DMS53 treated with DMSO at 0.1 percent for 48 hours (cell line): ENCODE measurements around the gene TRIM28.
"Not testable (repeated sequence)": the region's sequence is repeated elsewhere in the genome, so short reads cannot be mapped to it uniquely, and the experiment has no call there.

Experiments
- DNase-seq: peaks from one replicate; lab custom pipeline; 2025; ENCODE audit not compliant: unreplicated experiment; lab: John Stamatoyannopoulos, UW

The TRIM28 gene

DNA sequence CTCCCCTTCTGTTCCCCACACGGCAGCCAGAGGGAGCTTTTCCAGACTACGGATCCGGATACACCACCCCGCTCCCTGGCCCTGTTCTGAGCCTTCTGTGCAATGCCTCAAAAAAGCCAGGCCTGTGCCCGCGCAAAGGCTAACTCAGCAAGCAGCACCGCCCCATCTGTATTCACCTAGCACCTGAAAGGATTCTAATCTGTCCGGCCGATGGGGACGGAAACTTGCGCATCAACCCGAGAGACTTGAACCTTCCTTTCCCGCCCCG is 24.8 kb upstream of the TRIM28 start:
- DNase-seq: peak; percentile 52

DNA sequence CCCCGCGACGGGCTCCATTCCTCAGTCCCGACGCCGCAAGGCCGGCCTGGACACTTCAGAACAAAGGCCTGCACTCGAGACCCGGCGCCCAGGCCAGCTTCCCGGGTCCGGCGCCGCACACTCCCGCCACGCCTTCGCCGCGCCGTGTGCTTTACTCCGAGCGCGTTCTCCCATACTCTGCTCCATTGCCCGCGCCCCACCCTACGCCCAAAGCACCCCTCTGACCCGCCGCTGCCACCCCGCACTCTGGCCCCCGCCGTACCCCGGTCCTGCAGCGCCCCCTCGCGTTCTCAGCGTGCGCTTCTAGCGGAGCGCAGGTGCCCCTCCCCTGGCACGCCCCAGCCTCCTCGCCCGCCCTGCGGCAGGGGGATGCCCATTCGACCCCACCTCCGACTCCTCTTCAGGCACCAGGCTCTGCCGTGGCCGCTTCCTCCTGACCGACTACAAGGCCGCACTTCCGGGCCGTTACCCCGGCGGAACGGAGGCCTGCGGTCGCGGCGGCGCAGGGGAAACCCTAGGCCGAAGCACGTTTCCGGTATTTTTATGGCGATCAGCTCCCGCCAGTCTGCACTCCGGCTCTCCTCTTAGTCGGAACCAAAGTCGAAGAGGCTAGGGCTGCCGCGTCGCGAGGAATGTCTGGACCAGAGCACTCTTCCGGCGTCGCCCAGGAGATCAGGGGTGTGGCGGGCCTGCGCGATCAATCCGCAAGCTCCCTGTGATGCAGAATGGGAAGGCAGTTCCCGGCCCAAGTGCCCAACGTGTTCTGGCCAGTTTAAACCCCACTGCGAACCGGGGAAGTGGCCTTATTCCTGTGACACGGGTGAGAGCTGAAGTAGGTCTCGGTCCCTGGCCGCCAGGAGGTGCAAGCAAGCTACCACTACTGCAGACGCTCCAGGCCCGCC is 24.3 kb upstream of the TRIM28 start, which contains the start of gene ZBTB45:
TSS of gene ZBTB45 (minus strand) at position 456 of the 902 bp plus-strand sequence. CDS start 2,137 bp downstream, outside the sequence.
- DNase-seq: peak; percentile 89

DNA sequence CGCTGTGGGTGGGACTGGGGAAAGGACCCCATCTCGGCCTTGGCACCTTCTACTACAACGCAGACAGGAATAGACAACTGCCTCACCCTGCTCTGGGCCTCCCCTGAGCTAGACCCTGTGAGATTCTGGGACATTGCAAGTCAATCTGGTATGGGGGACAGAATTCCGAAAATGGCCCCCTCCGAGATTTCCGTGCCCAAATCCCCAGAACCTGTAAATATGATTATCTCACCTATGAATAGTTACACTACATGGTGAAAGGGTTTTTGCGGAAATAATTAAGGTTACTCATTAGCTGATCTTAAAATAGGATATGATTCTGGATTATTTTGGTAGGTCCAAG is 23.6 kb upstream of the TRIM28 start:
- no peak for DNase-seq

DNA sequence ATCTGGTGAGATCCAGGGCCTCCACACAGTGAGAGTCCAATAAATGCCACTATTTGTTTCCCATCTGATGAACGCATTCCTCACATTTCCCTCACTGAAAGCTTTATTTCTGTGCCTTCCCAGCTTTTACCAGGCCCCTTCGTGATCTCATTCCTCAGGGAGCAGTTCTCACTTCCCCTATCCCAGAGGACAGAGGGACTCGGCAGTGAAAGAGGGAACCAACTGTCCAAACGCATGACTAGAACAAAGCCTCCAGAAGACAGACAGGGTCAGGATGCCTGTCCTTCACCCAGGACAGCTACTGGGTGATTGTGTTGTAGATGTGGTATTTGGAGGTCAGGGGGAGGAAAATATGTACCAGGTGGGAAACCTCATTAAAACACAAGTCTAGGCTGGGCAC is 22.2 kb upstream of the TRIM28 start:
- DNase-seq: no peak

DNA sequence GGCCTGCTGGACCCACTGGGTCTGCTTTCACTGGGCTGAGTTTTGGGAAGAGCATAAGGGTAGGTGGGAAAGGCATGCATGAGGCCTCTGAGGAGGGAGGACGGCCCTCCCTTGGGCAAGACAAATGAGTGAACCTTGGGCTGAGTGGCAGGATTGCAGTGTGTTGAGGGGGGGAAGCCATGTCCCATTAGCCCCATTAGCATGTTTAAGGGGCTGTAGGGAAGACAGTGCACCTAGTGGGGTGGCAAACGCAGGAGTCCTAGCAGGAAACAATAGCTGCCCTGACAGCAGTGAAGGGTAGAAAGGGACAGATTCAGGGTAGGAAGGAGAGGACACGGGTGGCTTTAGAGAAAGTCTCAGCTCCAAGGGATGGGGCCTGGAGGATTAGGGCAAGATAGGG is 21.2 kb upstream of the TRIM28 start:
- no peak for DNase-seq

DNA sequence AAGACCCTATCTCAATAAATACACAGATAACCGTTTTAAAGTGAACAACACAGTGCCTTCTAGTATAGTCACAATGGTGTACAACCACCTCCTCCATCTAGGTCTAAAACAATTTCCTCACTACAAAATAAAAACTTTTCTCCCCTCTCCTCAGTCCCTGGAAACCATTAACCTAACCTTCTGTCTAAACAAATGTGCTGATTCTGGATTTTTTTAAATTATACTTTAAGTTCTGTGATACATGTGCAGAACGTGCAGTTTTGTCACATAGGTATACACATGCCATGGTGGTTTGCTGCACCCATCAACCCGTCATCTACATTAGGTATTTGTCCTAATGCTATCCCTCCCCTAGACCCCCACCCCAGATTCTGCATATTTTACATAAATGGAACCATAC is 14.5 kb upstream of the TRIM28 start:
- no peak for DNase-seq

DNA sequence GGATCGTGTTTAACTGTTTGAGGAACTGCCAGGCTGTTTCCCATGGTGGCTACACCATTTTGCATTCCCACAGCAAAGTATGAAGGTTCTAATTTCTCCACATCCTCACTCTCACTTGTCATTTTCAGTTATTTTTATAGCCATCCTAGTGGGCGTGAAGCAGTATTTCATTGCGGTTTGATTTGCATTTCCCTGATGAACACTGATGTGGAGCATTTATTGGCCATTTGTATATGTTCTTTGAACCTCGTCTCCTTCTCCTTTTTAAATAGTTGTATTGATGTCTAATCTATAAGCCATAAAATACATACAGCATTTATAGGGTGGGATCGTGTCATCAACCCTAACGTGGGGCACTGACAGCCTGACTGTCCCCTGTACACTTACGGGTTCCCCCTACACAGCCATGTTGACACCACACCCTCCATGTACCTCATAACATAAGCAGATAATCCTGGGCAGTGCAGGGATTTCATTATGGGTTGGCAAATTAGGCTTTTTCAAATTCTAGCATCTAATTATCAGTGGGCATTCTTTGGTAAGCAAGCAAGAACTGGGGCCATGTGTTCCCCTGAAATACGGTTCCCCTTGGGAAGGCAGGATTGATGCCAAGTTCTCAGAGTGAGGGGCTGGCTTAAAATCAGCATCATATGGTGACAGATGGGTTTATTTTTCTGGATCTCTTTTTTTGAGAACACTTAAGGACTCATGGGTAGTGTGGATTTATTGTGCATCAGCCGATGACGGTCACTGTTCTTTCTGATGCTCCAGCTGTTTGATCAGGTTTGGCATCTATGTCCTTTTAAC is 12.6 kb upstream of the TRIM28 start:
- DNase-seq: no peak

DNA sequence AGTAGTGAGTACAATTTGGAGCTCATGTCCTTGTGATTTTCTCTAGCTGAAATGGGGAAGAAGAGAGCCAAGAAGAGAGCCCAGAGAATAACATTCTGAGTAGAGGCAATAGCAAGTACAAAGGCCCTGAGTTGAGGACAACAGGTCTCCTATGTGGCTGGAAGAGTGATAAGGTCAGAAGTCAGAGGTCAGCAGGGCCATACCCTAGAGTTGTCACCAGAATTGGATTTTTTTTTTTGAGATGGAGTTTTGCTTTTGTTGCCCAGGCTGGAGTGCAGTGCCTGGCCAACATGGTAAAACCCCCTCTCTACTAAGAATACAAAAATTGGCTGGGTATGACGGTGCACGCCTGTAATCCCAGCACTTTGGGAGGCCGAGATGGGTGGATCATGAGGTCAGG is 8.0 kb upstream of the TRIM28 start:
- DNase-seq: no peak

DNA sequence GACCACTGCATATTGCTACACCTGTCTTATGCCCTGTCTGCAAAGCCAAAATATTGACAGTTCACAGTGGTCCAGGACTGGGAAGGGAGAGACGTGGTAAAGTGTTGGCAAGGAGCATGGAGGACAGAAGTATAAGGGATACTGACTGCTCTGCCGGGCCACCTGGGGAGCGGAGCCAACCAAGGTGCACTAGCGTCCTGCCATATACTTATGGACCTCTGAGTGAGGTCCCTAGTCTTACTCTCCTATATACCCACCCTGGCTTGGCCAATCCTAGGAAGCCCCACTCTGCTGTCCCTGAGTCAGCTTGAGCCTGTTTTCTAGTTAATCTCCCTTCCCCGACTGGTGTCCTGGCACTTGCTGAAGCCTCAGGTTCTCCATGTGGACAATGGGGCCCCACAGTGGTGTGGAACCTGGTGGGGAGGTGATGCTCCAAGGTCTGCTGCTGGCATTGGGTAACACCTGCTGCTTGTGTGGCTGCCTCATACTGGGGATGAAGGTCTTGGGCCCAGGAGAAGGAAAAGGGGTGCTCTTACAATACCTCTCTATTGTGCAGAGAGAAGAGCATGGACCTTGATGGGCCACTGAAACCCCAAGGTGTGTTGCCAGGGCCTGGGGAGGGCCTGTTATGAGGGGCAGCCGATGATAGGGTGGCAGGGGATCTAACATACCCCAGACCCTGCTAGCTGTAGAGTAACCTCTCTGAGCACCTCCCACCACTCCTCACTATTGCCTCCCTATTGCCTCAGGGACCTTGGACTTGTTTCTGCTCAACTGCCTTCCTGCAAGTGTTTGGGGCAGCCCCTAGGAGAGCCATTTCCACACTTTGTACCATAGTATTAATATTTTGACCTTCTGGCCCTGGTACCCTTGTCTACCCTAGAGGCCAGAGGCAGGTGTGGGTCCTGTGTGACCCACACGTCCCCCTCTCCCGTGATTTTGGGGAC is 6.7 kb upstream of the TRIM28 start:
- DNase-seq: no peak

DNA sequence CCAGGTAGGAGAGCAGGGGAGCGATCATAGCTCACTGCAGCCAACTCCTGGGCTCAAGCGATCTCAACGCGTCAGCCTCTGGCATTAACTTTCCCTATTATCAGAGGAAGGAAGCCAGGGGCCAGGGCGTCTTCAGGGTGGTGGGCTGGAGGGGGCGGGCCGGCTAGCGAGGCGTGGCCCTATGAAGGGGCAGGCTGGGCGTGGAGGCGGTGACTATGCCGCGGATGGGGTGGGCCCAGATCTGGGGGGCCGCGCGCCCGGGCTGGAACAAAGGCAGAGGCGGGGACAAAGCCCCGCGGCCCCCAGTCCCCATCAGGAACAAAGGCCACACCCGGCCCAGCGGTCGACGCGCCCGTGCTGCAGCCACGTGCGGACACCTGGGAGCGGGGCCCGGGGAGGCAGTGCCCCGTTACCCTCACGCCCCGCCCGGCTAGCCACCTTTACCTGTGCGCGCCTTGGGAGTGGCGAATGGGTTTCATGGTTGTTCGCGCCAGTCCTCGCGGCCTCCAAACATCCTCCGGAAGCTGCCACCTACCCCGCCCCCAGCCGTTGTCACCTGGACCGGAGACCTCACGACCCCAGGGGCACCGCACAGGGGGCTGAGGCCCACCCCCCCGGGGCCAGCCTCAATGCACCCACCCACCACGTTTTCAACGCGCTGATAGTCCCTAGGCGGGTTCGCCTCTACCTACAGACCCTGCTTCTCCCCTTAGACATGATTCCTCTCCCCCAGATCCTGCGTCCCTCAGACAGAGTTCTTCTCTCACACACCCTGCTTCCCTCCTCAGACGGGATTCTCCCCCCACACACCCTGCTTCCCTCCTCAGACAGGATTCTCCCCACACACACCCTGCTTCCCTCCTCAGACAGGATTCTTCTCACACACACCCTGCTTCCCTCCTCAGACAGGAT is 5.4 kb upstream of the TRIM28 start:
- DNase-seq: peak; percentile 34

DNA sequence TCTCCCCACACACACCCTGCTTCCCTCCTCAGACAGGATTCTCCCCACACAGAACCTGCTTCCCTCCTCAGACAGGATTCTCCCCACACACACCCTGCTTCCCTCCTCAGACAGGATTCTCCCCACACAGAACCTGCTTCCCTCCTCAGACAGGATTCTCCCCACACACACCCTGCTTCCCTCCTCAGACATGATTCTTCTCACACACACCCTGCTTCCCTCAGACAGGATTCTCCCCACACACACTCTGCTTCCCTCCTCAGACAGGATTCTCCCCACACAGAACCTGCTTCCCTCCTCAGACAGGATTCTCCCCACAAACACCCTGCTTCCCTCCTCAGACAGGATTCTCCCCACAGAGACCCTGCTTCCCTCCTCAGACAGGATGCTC is 4.7 kb upstream of the TRIM28 start:
- not testable (repeated sequence) for DNase-seq

DNA sequence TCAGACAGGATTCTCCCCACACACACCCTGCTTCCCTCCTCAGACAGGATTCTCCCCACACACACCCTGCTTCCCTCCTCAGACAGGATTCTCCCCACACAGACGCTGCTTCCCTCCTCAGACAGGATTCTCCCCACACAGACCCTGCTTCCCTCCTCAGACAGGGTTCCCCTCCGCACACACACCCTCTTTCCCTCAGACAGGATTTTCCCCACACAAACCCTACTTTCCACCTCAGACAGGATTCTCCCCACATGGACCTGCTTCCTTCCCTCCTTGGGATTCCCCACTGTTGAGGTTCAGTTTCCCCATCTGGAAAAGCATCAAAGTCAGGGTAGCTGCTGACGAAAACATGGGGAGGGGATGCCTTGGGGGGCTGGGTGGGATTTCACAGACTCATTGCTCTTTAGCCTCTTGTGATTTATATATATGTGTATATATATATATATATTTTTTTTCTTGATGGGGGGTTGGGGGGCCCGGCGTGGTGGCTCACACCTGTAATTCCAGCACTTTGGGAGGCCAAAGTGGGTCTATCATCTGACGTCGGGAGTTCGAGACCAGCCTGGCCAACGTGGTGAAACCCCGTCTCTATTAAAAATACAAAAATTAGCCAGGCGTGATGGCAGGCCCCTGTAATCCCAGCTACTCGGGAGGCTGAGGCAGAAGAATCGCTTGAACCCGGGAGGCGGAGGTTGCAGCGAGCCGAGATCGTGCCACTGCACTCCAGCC is 1.1 kb upstream of the TRIM28 start:
- not testable (repeated sequence) for DNase-seq

DNA sequence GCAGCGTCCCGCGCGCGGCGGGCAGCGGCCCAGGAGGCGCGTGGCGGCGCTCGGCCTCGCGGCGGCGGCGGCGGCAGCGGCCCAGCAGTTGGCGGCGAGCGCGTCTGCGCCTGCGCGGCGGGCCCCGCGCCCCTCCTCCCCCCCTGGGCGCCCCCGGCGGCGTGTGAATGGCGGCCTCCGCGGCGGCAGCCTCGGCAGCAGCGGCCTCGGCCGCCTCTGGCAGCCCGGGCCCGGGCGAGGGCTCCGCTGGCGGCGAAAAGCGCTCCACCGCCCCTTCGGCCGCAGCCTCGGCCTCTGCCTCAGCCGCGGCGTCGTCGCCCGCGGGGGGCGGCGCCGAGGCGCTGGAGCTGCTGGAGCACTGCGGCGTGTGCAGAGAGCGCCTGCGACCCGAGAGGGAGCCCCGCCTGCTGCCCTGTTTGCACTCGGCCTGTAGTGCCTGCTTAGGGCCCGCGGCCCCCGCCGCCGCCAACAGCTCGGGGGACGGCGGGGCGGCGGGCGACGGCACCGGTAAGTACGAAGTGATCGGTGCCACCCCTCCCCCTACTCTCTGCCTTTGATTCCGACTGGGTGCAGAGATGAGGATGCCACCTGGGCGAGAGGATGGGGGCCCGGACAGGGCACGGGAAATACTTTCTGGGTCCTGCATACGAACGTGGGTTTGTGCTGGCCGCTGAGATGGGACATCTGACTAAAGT is 874 bp downstream of the TRIM28 start:
- DNase-seq: no peak

DNA sequence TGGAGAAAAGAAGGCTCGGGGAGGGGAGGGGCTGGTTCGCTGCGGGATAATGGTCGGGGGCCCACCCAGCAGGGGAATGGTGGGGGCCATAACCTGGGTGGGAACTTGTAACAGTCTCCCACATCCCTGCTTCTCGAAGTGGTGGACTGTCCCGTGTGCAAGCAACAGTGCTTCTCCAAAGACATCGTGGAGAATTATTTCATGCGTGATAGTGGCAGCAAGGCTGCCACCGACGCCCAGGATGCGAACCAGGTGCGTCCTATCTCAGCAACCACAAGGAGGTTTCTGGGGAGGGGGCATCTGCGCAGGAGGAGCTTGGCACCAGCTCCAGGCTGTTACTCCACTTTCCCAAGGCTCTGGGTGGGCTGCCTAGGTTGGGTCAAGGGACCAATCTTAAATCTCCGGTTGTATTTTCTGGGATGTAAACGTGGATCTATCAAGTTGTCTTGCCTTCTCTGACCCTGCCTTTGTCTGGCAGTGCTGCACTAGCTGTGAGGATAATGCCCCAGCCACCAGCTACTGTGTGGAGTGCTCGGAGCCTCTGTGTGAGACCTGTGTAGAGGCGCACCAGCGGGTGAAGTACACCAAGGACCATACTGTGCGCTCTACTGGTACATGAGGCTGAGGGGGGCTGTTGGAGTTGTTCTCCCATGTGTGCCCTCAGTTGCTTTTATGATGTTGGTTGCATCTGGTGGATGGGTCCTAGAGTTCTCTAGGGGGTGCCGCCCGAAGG is 1.6 kb downstream of the TRIM28 start:
- DNase-seq: no peak

DNA sequence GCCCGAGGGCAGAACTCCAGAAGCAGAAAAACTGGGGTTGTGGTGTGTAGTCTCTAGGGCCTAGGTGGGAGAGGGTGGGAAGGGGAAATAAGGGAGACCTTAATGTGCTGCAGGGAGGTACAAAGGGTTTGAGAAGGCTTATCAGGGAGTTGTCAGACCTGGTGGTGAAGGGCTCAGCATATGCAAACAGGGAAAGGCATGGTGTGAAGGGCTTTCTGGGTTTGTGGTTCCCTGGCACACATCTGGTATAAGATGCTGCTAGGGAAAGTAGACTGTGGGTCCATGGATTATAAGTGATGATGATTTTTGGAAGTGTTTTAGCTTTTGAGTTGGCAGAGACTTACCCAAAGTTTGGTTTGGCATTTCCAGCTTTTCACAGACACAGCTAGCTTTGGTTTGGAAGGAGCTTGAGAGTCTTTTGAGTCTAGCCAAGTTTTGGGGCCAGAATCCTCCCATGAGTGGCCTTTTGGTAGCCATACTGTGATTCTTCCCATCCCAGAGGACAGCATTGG is 2.2 kb downstream of the TRIM28 start:
- DNase-seq: no peak

DNA sequence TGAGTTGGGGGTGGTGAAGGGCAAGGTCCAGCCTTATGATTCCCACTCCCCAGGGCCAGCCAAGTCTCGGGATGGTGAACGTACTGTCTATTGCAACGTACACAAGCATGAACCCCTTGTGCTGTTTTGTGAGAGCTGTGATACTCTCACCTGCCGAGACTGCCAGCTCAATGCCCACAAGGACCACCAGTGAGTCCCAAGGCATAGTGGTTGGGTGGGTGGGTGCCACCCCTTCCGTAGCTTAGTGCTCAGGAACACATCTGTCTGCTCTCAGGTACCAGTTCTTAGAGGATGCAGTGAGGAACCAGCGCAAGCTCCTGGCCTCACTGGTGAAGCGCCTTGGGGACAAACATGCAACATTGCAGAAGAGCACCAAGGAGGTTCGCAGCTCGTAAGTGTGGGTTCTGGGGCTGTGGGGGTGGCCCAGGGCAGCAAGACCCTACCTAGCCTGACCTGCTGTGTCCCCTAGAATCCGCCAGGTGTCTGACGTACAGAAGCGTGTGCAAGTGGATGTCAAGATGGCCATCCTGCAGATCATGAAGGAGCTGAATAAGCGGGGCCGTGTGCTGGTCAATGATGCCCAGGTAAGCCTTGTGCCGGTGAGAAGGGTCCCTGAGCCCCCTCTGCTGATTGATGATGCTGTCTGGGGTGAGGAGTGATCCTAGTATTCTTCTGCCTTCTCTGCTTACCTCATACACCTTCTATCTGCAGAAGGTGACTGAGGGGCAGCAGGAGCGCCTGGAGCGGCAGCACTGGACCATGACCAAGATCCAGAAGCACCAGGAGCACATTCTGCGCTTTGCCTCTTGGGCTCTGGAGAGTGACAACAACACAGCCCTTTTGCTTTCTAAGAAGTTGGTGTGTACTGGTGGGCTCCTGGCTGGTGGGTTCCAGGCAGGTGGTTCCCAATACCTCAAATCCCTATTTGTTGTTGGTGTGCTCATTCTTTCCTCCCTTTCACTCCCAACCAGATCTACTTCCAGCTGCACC is 3.8 kb downstream of the TRIM28 start:
- no peak for DNase-seq
